Glomerular visceral epithelial cell (primary cell): ENCODE results near the gene MAL.
A peak's percentile ranks its signal among the peaks of the same experiment; 100 is the strongest.

Experiments used
- DNase-seq: peaks from one replicate; pipeline ENCODE4 v3.0.0-alpha.2; 2016; ENCODE audit errors: extremely low spot score

Gene MAL

DNA sequence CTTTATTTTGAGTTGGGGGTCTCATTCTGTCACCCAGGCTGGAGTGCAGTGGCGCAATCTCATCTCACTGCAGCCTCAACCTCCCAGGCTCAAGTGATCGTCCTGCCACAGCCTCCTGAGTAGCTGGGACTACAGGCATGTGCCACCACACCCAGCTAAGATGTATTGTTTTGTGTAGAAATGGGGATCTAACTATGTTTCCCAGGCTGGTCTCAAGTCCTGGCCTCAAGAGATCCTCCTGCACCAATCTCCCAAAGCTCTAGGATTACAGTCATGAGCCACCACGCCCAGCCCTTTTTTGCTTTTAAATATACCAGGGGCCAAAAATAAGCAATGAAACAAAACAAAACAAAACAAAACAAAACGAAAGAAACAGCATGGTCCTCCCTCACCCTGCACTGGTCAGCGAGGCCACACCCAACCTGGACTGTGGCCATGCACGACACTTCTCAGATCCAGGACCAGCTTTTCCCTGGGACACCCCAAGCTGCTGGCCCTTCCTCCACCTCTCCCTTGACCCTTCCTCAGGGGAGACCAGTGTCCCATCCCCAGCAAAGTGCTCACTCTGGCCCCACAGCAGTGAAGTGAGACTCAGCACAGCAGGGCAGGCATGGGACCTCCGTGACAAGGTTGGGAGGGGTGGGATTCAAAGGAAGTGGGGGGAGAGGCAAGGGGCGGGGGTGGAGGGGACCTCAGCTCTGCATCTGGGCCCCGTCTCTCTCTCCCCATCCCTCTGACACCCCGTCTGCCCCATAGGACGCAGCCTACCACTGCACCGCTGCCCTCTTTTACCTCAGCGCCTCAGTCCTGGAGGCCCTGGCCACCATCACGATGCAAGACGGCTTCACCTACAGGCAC, 23.5 kb downstream of the MAL start:
- no peak for DNase-seq

- DNase-seq: no peak
Measured at GRCh38 chr2:95049683-95049955, 24.1 kb downstream of the MAL start.

DNA sequence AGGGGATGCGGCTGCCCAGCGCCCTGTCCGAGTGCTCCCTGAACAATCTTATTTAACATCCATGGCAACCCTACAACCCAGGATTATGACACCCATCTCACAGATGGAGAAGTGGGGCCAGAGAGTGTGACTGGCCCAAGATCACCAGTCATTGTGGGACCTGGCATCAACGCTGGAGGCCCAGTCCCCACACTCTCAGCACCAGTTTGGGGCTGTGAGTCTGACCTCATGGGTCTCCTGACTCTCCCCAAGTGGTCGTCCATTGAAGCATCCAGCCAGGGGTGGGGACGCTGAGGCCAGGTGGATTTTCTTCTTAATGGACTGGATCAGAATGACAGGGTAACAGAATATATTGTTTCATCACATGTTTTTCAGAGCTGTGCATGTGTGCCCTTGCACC, 24.5 kb downstream of the MAL start:
- DNase-seq: no peak

DNA sequence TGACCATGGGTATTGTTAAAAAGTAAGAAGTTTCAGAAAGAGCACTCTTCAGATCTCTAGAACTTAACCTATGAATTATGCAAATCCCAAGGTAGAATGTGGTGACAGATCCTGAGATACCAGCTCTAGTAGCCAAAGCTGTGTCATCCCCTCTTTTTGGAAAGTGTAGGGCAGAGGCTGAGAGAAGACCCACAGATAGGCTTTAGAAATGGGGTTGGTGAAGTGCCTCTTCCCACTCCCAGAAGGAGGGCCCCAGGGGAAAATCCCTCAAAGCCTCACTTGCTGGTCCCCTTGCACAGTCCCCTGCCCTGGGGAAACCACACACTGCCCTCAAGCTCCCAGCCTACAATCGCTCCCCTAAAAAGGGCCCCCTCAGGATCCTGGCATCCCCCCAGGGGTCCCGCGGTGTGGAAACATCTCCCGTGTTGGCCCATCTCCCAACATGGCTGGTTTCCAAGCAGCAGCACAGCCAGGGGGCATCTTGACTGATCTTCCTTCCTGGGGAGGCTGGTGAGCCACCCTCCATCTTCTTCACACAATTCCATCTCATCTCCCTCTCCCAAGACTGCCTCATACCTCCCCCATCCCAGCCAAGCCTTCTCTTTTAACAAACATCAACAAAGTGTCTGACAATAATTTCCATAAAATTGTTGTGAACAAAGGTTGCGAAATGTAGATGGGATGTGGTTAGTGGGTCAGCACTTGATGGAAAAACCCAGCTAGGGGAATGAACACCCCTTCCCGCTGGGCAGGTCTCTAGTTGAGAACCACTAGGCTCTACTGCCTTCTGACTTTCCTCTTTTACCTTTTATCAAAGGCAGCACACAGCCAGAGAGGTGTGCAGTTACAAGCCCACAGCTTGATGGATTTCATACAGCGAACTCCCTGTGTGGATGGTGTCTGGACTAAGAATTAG, 25.1 kb downstream of the MAL start:
- DNase-seq: no peak

GRCh38 chr2:95051626-95052025, 26.1 kb downstream of the MAL start:
- no peak for DNase-seq

- peak; percentile 51 for DNase-seq
Measured at GRCh38 chr2:95052307-95052706, 26.8 kb downstream of the MAL start.

- no peak for DNase-seq
Measured at GRCh38 chr2:95052804-95053479, 27.4 kb downstream of the MAL start.

DNA sequence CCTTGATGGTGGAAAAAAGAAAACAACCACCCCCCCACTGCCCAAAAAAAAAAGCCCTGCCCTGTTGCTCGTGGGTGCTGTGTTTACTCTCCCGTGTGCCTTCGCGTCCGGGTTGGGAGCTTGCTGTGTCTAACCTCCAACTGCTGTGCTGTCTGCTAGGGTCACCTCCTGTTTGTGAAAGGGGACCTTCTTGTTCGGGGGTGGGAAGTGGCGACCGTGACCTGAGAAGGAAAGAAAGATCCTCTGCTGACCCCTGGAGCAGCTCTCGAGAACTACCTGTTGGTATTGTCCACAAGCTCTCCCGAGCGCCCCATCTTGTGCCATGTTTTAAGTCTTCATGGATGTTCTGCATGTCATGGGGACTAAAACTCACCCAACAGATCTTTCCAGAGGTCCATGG, 28.0 kb downstream of the MAL start:
- DNase-seq: no peak

DNA sequence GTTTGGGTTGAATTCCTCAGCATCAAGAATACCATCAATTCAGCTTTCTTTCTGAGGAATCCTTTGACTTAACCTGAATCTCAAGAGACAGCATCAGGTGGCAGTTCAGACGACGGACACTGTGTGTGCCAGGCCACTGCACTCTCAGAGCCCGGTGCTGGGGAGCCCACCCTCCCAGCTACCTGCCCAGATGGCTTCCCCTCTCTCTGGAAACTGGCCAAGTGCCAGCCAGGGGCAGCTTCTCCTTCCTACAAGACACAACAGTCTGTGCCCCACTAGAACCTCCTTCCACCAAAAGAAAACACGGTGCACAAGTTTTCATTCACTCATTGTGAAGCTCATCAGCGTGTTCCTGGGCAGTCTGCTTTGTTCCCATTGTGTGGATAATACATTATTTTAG, 28.5 kb downstream of the MAL start:
- no peak for DNase-seq

- DNase-seq: no peak
Measured at GRCh38 chr2:95055262-95055661, 29.8 kb downstream of the MAL start.

- no peak for DNase-seq
Measured at GRCh38 chr2:95056044-95056443, 30.5 kb downstream of the MAL start.

GRCh38 chr2:95056461-95057459, 31.3 kb downstream of the MAL start:
- peak; percentile 83 for DNase-seq

DNA sequence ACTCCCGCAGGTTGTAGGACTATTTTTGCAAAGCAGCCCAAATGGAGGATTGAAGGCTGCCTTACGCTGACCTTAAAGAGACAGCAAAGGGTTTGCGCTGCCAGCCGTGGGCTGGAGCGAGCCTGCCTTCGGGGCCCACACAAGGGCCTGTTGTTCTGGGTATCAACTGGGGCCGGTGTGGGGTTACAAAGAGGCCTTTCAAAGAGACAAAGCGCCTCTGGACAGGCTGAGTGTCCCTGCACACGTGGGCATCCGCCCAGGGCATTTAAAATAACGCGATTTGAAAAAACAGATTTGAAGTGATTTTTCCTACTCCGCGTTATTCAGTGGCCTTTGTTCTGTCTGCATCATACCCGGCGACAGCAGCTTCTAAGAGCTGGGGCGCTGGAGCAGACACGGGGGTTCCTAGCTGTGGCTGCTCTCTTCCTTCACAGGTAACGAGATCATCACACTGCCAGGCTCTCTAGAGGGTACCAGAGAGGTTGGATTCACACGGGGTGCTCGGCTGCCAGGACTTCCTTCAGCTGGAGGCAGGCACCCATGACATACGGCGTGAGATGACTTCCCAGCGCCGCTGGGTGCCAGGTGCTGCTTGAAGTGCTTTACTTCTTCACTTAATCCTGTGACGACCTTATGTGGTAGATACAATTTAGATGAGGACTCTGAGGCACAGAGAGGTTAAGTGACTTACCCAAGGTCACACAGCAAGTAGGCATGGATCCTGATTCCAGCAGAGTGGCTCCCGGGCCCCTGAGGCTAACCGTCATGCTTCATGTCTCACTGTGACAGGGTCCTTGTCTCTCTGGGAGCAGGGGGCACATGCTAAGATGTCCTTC, 32.2 kb downstream of the MAL start:
- peak; percentile 11 for DNase-seq

GRCh38 chr2:95058466-95058988, 33.0 kb downstream of the MAL start:
- peak; percentile 61 for DNase-seq

GRCh38 chr2:95058989-95059641, 33.6 kb downstream of the MAL start:
- peak; percentile 90 for DNase-seq

DNA sequence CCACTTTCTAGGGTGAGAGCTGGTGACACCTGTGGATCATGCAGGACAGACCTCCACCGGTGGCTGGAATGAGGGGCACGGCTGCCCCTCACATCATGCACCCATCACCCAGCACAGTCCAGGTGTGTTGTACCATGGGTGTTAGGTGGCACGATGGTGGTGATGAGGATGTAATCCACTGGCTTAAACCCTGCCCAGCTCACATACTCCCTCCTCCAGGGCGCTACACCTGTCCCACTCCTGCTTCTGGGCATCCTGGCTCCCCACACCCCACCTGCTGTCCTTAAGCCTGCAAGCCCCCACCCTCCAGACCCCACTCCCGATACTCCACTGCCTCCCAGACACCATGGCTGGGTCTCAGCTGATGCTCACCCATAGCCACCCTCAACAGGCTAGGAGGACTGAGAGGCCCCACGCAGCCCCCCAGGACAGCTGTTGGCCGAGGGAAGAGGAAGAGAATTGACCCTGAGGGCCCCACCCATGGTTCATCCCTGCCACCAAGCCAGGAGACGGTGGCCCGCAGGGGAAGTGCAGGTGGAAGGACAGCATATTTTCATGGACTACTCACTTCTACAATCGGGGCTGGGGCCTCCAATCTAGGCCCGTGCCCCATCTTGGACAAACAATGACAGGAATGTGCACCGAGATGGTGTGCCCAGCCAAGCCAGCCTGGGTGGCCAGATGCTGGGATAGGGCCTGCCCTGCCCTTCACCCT, 34.3 kb downstream of the MAL start:
- DNase-seq: no peak

DNA sequence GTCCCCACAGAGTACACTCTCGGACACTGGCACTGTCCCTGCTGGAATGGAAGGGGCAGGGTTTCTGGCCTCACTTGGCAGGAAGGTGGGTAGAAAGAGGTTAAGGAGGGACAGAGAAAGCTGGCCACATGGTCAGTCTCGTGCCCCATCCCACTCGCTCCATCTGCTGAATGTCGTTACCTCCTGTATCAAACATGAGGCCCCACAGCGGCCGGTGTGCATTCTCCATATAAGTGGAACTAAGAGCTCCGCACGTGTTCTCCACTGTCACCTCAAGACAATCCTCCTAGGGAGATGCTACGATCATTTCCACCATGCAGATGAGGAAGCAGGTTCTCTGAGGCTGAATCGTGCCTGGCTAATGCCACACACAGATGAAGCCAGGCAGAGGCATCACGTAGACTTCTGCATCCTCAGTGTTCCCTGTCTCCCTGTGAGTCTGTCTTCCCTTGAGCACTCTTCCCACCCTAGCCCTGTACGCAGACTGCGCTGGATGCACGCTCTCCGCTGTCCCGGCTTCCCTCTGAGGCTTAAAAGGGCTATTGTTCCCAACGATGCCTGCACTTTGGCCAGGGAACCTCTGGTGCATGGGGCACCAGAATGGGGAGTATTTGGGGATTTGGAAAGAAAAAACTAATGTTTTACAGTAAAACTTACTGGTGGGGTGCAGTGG, 35.1 kb downstream of the MAL start:
- DNase-seq: no peak

- no peak for DNase-seq
Measured at GRCh38 chr2:95061119-95061512, 35.6 kb downstream of the MAL start.
